Measurements from ENCODE around the gene RIPK1. TPM values are rescaled to one million over a fixed set of nuclear protein-coding genes. Genes with fewer than 3 reads are reported as not detected.

The RIPK1 gene
- total RNA-seq, 4 donors from 2014 or later = 26.2 to 33.5 (median 29.0) TPM

DNA sequence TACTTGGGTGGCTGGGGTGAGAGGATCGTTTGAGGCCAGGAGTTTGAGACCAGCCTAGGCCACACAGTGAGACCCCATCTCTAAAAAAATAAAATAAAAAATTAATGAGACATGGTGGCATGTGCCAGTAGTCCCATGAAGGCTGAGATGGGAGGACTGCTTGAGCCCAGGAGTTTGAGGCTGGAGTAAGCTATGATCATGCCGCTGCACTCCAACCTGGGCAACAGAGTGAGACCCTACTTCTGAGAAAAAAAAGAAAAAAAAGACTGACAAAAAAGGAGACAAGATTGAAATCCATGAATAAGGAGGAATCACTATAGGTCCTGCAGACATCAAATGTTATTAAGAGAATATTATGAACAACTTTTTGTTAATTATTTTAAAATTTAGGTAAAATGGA is 26.5 kb downstream of the RIPK1 start:
- Histone ChIP-seq H3K4me3 (replicated peaks in 1 of 3) (no peak overlapping the region), H3K4me1 (no peaks in the 10 kb centered on the region), H3K27me3 (no peaks in the 10 kb centered on the region), H3K27ac (no peak overlapping the region), H3K36me3 (peaks cover 16 to 32% of the 10 kb centered on the region in 2 donors), H3K9me3 (no peaks in the 10 kb centered on the region)
- 90 to 96% methylated on average over 2 of the region's 2 CpGs for WGBS, 2 donors
- DNase-seq = no peak
- no peak for TF ChIP-seq POLR2A (IDR thresholded peaks at IDR 0.05)
- TF ChIP-seq, protein P1, sequence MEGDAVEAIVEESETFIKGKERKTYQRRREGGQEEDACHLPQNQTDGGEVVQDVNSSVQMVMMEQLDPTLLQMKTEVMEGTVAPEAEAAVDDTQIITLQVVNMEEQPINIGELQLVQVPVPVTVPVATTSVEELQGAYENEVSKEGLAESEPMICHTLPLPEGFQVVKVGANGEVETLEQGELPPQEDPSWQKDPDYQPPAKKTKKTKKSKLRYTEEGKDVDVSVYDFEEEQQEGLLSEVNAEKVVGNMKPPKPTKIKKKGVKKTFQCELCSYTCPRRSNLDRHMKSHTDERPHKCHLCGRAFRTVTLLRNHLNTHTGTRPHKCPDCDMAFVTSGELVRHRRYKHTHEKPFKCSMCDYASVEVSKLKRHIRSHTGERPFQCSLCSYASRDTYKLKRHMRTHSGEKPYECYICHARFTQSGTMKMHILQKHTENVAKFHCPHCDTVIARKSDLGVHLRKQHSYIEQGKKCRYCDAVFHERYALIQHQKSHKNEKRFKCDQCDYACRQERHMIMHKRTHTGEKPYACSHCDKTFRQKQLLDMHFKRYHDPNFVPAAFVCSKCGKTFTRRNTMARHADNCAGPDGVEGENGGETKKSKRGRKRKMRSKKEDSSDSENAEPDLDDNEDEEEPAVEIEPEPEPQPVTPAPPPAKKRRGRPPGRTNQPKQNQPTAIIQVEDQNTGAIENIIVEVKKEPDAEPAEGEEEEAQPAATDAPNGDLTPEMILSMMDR (IDR thresholded peaks at IDR 0.05) = no peak
- intact Hi-C loops (cut with DNase I) = no loop called here

DNA sequence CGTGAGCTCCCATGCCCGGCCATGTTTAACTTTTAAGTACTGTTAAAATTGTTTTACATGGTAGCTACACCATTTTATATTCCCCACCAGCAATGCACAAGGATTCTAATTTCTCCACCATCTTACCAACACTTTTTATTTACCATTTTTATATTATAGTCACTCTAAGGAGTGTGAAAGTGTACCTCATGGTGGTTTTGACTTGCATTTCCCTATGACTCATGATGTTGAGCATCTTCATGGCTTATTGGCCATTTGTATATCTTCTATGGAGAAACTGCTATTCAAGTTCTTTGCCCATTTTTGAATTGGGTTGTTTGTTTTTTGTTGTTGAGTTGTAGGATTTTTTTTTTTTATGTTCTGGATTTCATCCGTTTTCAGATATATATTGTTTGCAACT is 34.6 kb downstream of the RIPK1 start:
- Histone ChIP-seq H3K4me1 (no peaks in the 10 kb centered on the region), H3K27ac (no peak overlapping the region), H3K9me3 (no peaks in the 10 kb centered on the region), H3K27me3 (no peaks in the 10 kb centered on the region), H3K4me3 (replicated peaks in 1 of 3) (no peak overlapping the region), H3K36me3 (peaks cover 19 to 43% of the 10 kb centered on the region in 2 donors)
- WGBS, 2 donors = 96 to 98% methylated on average over 3 of the region's 3 CpGs
- TF ChIP-seq POLR2A (IDR thresholded peaks at IDR 0.05) = no peak
- TF ChIP-seq, protein P1 (IDR thresholded peaks at IDR 0.05) = no peak
- intact Hi-C loops (cut with DNase I) = no loop called here
- DNase-seq = no peak

DNA sequence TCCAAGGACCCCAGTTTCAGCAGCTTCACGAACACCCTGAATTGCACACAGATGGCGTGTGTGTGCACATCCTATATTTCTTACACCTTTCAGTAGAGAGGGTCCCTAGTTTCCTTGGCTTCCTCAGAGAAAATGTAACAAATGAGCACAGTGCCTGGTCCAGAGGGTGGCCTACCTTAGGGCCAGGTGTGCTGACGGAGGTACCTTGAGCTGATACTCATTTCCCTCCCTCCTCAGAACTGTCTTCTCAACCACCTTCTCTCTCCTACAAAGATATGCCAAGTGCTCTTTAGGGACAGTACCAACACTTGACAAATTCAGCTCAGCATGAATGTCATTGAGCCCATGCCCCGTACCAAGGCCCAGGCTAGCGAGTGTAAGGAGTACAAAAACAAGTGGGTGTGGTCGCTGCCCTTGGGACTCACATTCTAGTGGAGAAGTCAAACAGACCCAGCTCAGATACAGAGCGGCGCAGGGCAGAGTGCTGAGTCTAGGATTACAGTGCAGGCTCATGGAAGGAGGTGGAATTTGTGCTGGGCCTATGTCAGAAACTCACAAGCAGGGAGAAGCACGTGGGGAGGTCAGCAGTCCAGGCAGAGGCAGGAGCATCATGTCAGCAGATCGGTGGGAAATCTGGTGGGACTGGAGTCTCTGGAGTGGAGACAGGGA is 40.6 kb downstream of the RIPK1 start:
- DNase-seq = peak; percentile 14 to 30
- peaks cover 0 to 7% of the 10 kb centered on the region in 2 donors for H3K4me1 ChIP-seq
- TF ChIP-seq POLR2A (IDR thresholded peaks at IDR 0.05) = no peak
- TF ChIP-seq, protein P1 (IDR thresholded peaks at IDR 0.05) = no peak
- no peaks in the 10 kb centered on the region for H3K9me3 ChIP-seq
- WGBS, 2 donors = 73 to 77% methylated on average over 10 of the region's 10 CpGs
- H3K4me3 ChIP-seq (replicated peaks in 1 of 3) = no peak overlapping the region
- H3K27me3 ChIP-seq = no peaks in the 10 kb centered on the region
- intact Hi-C loops (cut with DNase I) = no loop called here
- H3K36me3 ChIP-seq = peaks cover 30 to 53% of the 10 kb centered on the region in 2 donors
- no peak overlapping the region for H3K27ac ChIP-seq

DNA sequence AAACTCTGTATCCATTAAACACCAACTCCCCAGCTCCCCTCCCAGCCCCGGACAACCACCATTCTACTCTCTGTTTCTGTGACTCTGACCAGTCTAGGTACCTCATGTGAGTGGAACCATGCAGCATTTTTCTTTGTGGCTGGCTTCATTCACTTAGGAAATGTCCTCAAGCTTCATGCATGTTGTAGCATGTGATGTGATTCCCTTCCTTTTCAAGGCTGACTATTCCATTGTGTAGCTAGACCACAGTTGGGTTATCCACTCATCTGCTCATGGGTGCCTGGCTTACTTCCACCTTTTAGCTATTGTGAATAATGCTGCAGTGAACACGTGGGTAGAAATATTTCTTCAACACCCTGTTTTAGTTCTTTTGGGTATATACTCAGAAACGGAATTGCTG is 41.5 kb downstream of the RIPK1 start:
- TF ChIP-seq, protein P1 (IDR thresholded peaks at IDR 0.05) = no peak
- no peak for TF ChIP-seq POLR2A (IDR thresholded peaks at IDR 0.05)
- Histone ChIP-seq H3K9me3 (no peaks in the 10 kb centered on the region), H3K4me3 (replicated peaks in 1 of 3) (no peak overlapping the region), H3K4me1 (peaks cover 0 to 7% of the 10 kb centered on the region in 2 donors), H3K27me3 (no peaks in the 10 kb centered on the region), H3K27ac (no peak overlapping the region), H3K36me3 (peaks cover 38 to 56% of the 10 kb centered on the region in 2 donors)
- no peak for DNase-seq
- intact Hi-C loops (cut with DNase I) = no loop called here
- 92 to 96% methylated on average over 3 of the region's 3 CpGs for WGBS, 2 donors

DNA sequence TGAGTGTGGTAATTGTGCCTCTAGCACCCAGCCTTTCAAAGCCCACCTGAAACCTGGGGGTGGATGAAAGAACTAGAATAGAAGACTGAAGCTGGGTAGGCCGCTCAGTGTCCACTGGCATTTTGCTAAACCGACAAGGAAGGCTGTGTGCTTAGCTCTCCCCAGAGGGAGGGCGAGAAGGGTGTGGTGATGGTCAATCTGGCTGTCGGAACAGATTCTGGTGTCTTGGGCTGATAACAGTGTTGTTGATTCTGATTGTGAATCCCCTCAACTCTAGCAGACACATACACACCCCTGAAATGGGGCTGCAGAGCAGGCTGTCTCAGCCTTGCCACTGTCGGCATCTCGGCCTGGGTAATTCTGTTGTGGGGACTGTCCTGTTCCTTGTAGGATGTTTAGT is 46.1 kb downstream of the RIPK1 start:
- Histone ChIP-seq H3K27me3 (no peaks in the 10 kb centered on the region), H3K4me1 (peaks cover 2 to 9% of the 10 kb centered on the region in 2 donors), H3K27ac (no peak overlapping the region), H3K4me3 (replicated peaks in 1 of 3) (no peak overlapping the region), H3K36me3 (peaks cover 25 to 42% of the 10 kb centered on the region in 2 donors), H3K9me3 (no peaks in the 10 kb centered on the region)
- intact Hi-C loops (cut with DNase I) = no loop called here
- WGBS, 2 donors = 90 to 95% methylated on average over 6 of the region's 6 CpGs
- TF ChIP-seq POLR2A (IDR thresholded peaks at IDR 0.05) = no peak
- TF ChIP-seq, protein P1 (IDR thresholded peaks at IDR 0.05) = no peak
- DNase-seq = no peak

Measured in thyroid gland (tissue), 4 donors.